Ishikawa (cell line): Measurements from ENCODE around the gene HTR3E.

ENCODE experiments used
- CEBPB ChIP-seq: IDR thresholded peaks from 2 replicates; pipeline ENCODE4 v1.6.1; 2012
- EP300 ChIP-seq: IDR thresholded peaks from 2 replicates; pipeline ENCODE4 v1.6.1; 2012; ENCODE audit warnings: borderline replicate concordance
- NFIC ChIP-seq: IDR thresholded peaks from 2 replicates; pipeline ENCODE4 v1.6.1; 2012
- RAD21 ChIP-seq: IDR thresholded peaks from 2 replicates; pipeline ENCODE4 v1.6.1; 2012; ENCODE audit warnings: low read depth
- TEAD4 ChIP-seq: IDR thresholded peaks from 2 replicates; pipeline ENCODE4 v1.6.1; 2012
- YY1 ChIP-seq: IDR thresholded peaks from 2 replicates; pipeline ENCODE4 v1.6.1; 2012; ENCODE audit warnings: low read depth
- TF ChIP-seq, protein P1 (sequence below): IDR thresholded peaks from 2 replicates; pipeline ENCODE4 v1.6.1; 2012
- TF ChIP-seq, protein P2 (sequence below): IDR thresholded peaks from 2 replicates; pipeline ENCODE4 v1.6.1; 2012; ENCODE audit warnings: low read depth, mild to moderate bottlenecking

DNA sequence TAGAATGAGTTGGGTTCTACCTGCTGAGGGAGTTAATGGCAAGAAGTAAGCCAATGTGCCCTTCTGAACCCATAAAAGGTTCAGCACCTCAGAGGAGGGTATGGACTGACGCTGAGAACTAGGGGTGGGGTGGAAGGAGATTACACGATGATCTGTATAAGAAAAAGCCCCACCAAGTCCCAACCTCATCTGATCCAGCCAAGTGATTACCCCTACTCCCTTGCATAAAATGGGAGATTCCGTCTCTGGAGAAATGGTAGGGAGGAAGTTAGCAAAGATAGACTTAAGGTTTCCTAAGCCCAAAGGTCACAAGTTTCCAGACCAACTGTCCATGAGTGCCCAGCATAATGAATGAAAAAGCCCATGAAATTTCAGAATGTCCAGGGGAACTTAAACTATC is 51.2 kb downstream of the HTR3E start:
- TF ChIP-seq TEAD4, result no peak
- TF ChIP-seq CEBPB, result no peak
- no peak for TF ChIP-seq EP300
- TF ChIP-seq, protein P1, sequence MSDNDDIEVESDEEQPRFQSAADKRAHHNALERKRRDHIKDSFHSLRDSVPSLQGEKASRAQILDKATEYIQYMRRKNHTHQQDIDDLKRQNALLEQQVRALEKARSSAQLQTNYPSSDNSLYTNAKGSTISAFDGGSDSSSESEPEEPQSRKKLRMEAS, result no peak
- TF ChIP-seq, protein P2, sequence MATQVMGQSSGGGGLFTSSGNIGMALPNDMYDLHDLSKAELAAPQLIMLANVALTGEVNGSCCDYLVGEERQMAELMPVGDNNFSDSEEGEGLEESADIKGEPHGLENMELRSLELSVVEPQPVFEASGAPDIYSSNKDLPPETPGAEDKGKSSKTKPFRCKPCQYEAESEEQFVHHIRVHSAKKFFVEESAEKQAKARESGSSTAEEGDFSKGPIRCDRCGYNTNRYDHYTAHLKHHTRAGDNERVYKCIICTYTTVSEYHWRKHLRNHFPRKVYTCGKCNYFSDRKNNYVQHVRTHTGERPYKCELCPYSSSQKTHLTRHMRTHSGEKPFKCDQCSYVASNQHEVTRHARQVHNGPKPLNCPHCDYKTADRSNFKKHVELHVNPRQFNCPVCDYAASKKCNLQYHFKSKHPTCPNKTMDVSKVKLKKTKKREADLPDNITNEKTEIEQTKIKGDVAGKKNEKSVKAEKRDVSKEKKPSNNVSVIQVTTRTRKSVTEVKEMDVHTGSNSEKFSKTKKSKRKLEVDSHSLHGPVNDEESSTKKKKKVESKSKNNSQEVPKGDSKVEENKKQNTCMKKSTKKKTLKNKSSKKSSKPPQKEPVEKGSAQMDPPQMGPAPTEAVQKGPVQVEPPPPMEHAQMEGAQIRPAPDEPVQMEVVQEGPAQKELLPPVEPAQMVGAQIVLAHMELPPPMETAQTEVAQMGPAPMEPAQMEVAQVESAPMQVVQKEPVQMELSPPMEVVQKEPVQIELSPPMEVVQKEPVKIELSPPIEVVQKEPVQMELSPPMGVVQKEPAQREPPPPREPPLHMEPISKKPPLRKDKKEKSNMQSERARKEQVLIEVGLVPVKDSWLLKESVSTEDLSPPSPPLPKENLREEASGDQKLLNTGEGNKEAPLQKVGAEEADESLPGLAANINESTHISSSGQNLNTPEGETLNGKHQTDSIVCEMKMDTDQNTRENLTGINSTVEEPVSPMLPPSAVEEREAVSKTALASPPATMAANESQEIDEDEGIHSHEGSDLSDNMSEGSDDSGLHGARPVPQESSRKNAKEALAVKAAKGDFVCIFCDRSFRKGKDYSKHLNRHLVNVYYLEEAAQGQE, result no peak
- TF ChIP-seq NFIC, result no peak
- no peak for TF ChIP-seq YY1
- no peak for TF ChIP-seq RAD21
